Neural cell (in vitro differentiated cells): ENCODE measurements around the gene ZBED4. TPM values are rescaled to one million over a fixed set of nuclear protein-coding genes. Genes with fewer than 3 reads are reported as not detected.

Experiments
- H2AFZ ChIP-seq: fragments of 200-600, 300-800 bp; sonication (generic), shearing (Covaris generic); 2 replicates; pipeline ENCODE4 v1.6.0; 2014; ENCODE audit warnings: low read depth, mild to moderate bottlenecking, antibody characterized with exemption, low read length, moderate library complexity
- H3F3A ChIP-seq: fragments of 200-600 bp; shearing (Covaris generic); 2 replicates; pipeline ENCODE4 v1.6.1; 2016; ENCODE audit warnings: mild to moderate bottlenecking, moderate library complexity, mixed read lengths, antibody characterized with exemption, low read length; ENCODE audit not compliant: insufficient read depth, poor library complexity, severe bottlenecking
- H3K27ac ChIP-seq: fragments of 200-600, 300-800 bp; sonication (generic), shearing (Covaris generic); 2 replicates; pipeline ENCODE4 v1.5.1; 2014; ENCODE audit warnings: mild to moderate bottlenecking, low read length, moderate library complexity
- H3K27me3 ChIP-seq: fragments of 300-800, 200-600 bp; sonication (generic), shearing (Covaris generic); 2 replicates; pipeline ENCODE4 v1.6.0; 2014; ENCODE audit warnings: mild to moderate bottlenecking, low read depth, low read length, moderate library complexity; ENCODE audit not compliant: insufficient read depth
- H3K36me3 ChIP-seq: fragments of 300-800, 200-600 bp; sonication (generic), shearing (Covaris generic); 2 replicates; pipeline ENCODE4 v1.5.1; 2014; ENCODE audit warnings: mild to moderate bottlenecking, antibody characterized with exemption, low read length, moderate library complexity; ENCODE audit not compliant: insufficient read depth
- H3K4me2 ChIP-seq: fragments of 300-800, 200-600 bp; sonication (generic), shearing (Covaris generic); 2 replicates; pipeline ENCODE4 v1.6.0; 2014; ENCODE audit warnings: mild to moderate bottlenecking, low read length
- H3K4me3 ChIP-seq: fragments of 300-800, 200-600 bp; sonication (generic), shearing (Covaris generic); 2 replicates; pipeline ENCODE4 v1.5.1; 2014; ENCODE audit warnings: mild to moderate bottlenecking, low read length, moderate library complexity
- H3K79me2 ChIP-seq: fragments of 200-600 bp; shearing (Covaris generic); replicated peaks from 2 replicates; pipeline ENCODE4 v1.6.0; 2014; ENCODE audit warnings: mild to moderate bottlenecking, low read length, moderate library complexity; ENCODE audit not compliant: insufficient read depth
- H3K9ac ChIP-seq: fragments of 300-800, 200-600 bp; sonication (generic), shearing (Covaris generic); 2 replicates; pipeline ENCODE4 v1.6.1; 2016; ENCODE audit warnings: mild to moderate bottlenecking, low read length, mixed read lengths
- H3K9me2 ChIP-seq: fragments of 200-600 bp; shearing (Covaris generic); 2 replicates; pipeline ENCODE4 v1.6.1; 2016; ENCODE audit warnings: mild to moderate bottlenecking, low read length, mixed read lengths; ENCODE audit not compliant: insufficient read depth
- H3K9me3 ChIP-seq: fragments of 200-600, 300-800 bp; sonication (generic), shearing (Covaris generic); 2 replicates; pipeline ENCODE4 v1.6.1; 2016; ENCODE audit warnings: mild to moderate bottlenecking, mixed run types, low read length, moderate library complexity, mixed read lengths
- H4K20me1 ChIP-seq: fragments of 200-600 bp; shearing (Covaris generic); 2 replicates; pipeline ENCODE4 v1.6.1; 2016; ENCODE audit warnings: mild to moderate bottlenecking, mixed run types; ENCODE audit not compliant: insufficient read depth
- CTCF ChIP-seq: fragments of 450-650 bp; IDR thresholded peaks from 2 replicates; pipeline ENCODE4 v1.5.1; 2014; ENCODE audit warnings: antibody characterized with exemption, mild to moderate bottlenecking, moderate library complexity; ENCODE audit not compliant: poor library complexity, severe bottlenecking
- EP300 ChIP-seq: fragments of 450-650 bp; conservative IDR thresholded peaks from 2 replicates; pipeline ENCODE4 v1.6.1; 2014; ENCODE audit warnings: antibody characterized with exemption, mild to moderate bottlenecking, moderate library complexity; ENCODE audit not compliant: poor library complexity, severe bottlenecking
- EZH2 ChIP-seq: fragments of 200-600, 300-800 bp; shearing (Covaris generic), sonication (generic); IDR thresholded peaks from 2 replicates; pipeline ENCODE4 v1.6.1; 2014; ENCODE audit warnings: antibody characterized with exemption, low read length, borderline replicate concordance, mild to moderate bottlenecking; ENCODE audit not compliant: insufficient read depth, poor library complexity, severe bottlenecking
- MXI1 ChIP-seq: fragments of 450-650 bp; conservative IDR thresholded peaks from 2 replicates; pipeline ENCODE4 v1.6.1; 2014; ENCODE audit warnings: antibody characterized with exemption, mild to moderate bottlenecking; ENCODE audit not compliant: poor library complexity, severe bottlenecking
- POLR2AphosphoS5 ChIP-seq: IDR thresholded peaks from 2 replicates; pipeline ENCODE4 v1.6.1; 2012
- RAD21 ChIP-seq: fragments of 450-650 bp; conservative IDR thresholded peaks from 2 replicates; pipeline ENCODE4 v1.6.1; 2014; ENCODE audit warnings: antibody characterized with exemption, mild to moderate bottlenecking, moderate library complexity
- REST ChIP-seq: IDR thresholded peaks from 2 replicates; pipeline ENCODE4 v1.6.1; 2012; ENCODE audit warnings: borderline replicate concordance
- SMC3 ChIP-seq: fragments of 450-650 bp; conservative IDR thresholded peaks from 2 replicates; pipeline ENCODE4 v1.6.1; 2014; ENCODE audit warnings: antibody characterized with exemption, mild to moderate bottlenecking, moderate library complexity; ENCODE audit not compliant: poor library complexity
- TAF1 ChIP-seq: IDR thresholded peaks from 2 replicates; pipeline ENCODE4 v1.6.1; 2012; ENCODE audit warnings: low read depth
- polyA plus RNA-seq: library from polyadenylated mRNA; depleted of rRNA; stranded (reverse); fragments of >200 nt; gene quantifications from 2 replicates; pipeline ENCODE4 v1.2.3, GENCODE V29; 2014

Gene ZBED4
- polyA plus RNA-seq, 1 donor from 2014 or later: 15.0 TPM

- no peak overlapping the region for H2AFZ ChIP-seq
- H3K79me2 ChIP-seq: peaks cover 63% of the 10 kb centered on the region
- H3K4me3 ChIP-seq: no peak overlapping the region
- no peaks in the 10 kb centered on the region for H3K9me2 ChIP-seq
- H3K36me3 ChIP-seq: peaks cover 20% of the 10 kb centered on the region
- H3K4me2 ChIP-seq: no peak overlapping the region
- no peak overlapping the region for H3K27ac ChIP-seq
- H3K27me3 ChIP-seq: no peaks in the 10 kb centered on the region
- no peak overlapping the region for H3K9ac ChIP-seq
- no peaks in the 10 kb centered on the region for H4K20me1 ChIP-seq
- TF ChIP-seq SMC3: no peak
- TF ChIP-seq EP300: no peak
- TF ChIP-seq RAD21: no peak
- no peak for TF ChIP-seq REST
- TF ChIP-seq POLR2AphosphoS5: no peak
- no peak for TF ChIP-seq EZH2
- TF ChIP-seq CTCF: no peak
- TF ChIP-seq MXI1: no peak
- TF ChIP-seq TAF1: no peak
- H3F3A ChIP-seq: no peaks in the 10 kb centered on the region
- H3K9me3 ChIP-seq: peaks cover 8% of the 10 kb centered on the region
Observed at GRCh38 chr22:49879871-49880270, 26.2 kb downstream of the ZBED4 start.

GRCh38 chr22:49880281-49880680 lies 26.6 kb downstream of the ZBED4 start:
- H3K27ac ChIP-seq: no peak overlapping the region
- H3K9me2 ChIP-seq: no peaks in the 10 kb centered on the region
- no peaks in the 10 kb centered on the region for H3F3A ChIP-seq
- H3K79me2 ChIP-seq: peaks cover 61% of the 10 kb centered on the region
- H3K27me3 ChIP-seq: no peaks in the 10 kb centered on the region
- no peak overlapping the region for H3K9ac ChIP-seq
- H4K20me1 ChIP-seq: no peaks in the 10 kb centered on the region
- TF ChIP-seq CTCF (no peak), TAF1 (no peak), REST (no peak), MXI1 (no peak), SMC3 (no peak), RAD21 (no peak), POLR2AphosphoS5 (no peak), EP300 (no peak), EZH2 (no peak)
- no peak overlapping the region for H3K4me3 ChIP-seq
- H2AFZ ChIP-seq: no peak overlapping the region
- no peak overlapping the region for H3K4me2 ChIP-seq
- H3K36me3 ChIP-seq: peaks cover 23% of the 10 kb centered on the region
- H3K9me3 ChIP-seq: peaks cover 8% of the 10 kb centered on the region
